Activated CD4-positive, alpha-beta T cell treated with anti-CD3 and anti-CD28 coated beads for 24 hours (primary cell): Measurements from ENCODE around the gene GRM5.
"Not testable (repeated sequence)": the region's sequence is repeated elsewhere in the genome, so short reads cannot be mapped to it uniquely, and the experiment has no call there.

Experiments used
- DNase-seq, 2 donors: peaks; one replicate each; pipeline ENCODE4 v3.0.0-alpha.2; 2020; ENCODE audit warnings: low read depth in 2 of 2

The GRM5 gene

GRCh38 chr11:89065651-89066201 is at the start of gene GRM5:
Gene GRM5, minus strand, starts transcription at chr11:89065982. Its CDS starts 18,110 bp downstream, at chr11:89047872.
- DNase-seq: not testable (repeated sequence)

GRCh38 chr11:89097956-89098355 is 32.2 kb upstream of the GRM5 start:
- DNase-seq: not testable (repeated sequence)

- not testable (repeated sequence) for DNase-seq
Measured at GRCh38 chr11:89093806-89094205, 28.0 kb upstream of the GRM5 start.

DNA sequence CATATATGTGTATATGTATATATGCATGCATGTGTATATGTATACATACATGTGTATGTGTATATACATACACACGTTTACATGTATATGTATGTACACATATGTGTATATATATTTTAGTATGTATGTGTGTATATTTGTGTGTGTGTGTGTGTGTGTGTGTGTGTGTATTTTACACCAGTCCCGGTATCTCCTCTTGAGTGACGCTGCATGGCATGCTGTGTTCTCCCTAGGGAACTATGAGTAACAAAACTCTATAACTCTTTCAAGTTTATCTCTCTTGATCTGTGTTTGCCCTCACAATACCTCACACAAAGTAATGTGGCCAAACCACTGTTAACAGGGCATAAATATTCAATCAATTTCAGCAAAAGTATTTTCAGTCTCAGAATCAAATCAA is 19.2 kb upstream of the GRM5 start:
- DNase-seq: not testable (repeated sequence)

GRCh38 chr11:89070911-89071310 is 5.1 kb upstream of the GRM5 start:
- not testable (repeated sequence) for DNase-seq

DNA sequence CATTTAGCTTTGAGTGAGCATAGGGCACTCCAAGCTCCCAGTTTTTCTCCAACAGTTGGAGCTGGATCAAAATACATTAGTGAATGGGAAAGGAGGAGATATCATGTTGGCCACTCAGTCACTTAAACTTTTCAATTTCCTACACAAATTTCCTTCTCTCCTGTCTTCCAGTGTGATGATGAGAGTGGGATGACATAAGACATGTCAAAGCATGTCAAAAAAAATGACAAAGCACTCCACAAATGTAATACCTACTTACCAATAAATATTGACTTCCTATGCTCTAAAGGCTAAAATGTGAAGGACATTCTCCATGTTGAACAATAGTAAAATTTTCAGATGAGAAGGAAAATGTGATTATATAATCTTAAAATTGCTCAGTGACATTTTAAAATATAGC is 1.5 kb upstream of the GRM5 start:
- DNase-seq: no peak

DNA sequence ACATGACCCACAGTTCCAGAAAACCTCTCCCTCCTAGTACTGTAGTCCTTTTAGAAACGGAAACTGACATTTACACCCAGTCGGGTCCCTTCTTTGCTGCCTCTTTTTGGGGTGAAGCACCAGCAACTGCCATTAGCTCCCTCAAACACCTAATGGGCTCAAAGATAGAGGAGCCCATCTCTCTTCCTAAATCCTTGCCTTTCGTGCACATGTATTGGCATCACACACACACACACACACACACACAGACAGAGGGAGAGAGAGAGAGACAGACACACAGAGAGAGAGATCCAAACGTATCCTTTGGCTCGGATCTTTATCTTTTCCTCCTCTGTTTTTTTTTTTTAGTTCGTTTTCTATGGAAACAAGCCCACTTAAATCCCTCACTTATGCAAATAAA is 716 bp downstream of the GRM5 start:
- no peak for DNase-seq

GRCh38 chr11:89063481-89063951 is 2.3 kb downstream of the GRM5 start:
- not testable (repeated sequence) for DNase-seq

DNA sequence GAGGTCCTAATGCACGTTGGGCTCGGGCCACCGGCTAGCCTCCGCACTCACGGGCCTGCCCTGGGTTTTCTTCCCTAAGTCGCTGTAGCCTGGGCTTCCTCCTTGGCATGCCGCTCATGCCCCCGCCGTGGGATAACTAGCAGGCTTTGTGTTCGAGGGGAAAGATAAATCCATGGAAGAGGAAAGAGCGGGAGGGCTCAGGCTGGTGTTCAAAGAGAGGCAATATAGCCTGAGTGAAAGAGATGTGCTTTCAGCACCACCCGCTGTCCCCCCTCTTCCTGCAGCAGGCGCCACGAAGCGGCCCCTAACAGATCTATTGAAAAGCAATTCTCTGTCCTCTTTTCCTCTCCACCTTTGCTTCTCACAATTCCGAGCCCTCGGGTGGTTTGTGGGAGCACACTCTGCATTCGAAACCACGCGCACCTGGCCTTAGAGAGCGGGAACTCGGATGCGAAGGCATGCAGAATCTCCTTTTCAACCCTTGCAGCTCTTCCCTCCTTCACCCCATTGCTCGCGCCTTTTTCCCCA is 2.9 kb downstream of the GRM5 start:
- DNase-seq: not testable (repeated sequence)

DNA sequence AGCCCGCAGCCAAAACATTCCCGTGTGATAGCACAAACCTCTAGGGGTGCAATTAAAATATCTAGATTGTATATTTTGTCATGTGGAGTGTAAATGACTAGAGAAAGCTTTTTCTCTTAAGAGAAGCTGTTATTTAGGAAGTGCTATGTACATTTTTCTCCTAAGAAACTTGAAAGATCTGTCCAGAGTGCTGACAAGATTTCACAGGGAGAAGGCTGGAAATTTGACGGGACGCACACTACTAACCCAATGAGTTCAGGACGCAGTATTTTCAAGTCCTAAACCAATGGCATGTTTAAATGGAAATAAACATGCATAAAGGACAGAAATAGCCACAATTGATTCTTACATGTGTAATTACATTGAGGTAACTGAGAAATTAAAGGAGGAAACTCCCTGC is 3.9 kb downstream of the GRM5 start:
- not testable (repeated sequence) for DNase-seq

DNA sequence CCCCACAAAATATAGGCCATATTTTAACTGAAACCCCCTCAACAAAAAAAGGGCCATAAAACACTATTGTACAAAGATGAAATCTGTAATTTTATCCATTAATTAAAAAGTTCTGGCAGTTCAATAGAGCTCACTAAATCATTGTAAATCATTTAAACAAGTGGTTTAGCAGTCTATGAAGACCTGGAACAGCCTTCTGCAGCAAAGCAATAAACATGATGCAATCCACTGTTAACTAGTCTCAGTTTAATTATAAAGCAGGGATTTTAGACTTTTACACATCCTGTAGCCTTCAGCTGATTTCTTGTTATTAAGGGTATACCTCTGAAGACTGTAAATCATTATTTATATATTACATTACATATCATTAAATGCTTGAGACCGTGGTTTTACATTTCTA is 8.4 kb downstream of the GRM5 start:
- not testable (repeated sequence) for DNase-seq

DNA sequence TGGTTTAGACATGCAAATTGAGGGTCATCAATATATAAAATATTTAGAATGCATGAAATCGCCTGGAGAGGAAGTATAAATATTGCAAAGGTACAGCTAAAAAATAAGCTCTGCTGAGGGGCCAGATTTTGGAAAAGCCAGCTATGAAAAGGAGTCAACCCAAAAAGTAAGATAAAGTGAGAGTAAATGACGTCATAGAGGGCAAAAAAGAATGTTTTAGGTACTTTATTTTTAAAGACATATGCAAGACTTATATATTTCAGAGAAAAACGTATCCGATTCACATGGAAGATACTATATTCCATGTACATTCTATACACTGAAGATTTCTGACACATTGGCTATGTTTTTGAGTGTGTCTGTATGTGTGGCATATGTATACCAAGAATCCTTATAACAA is 13.6 kb downstream of the GRM5 start:
- no peak for DNase-seq

GRCh38 chr11:89047159-89047558 is 18.6 kb downstream of the GRM5 start:
- not testable (repeated sequence) for DNase-seq

GRCh38 chr11:89043861-89044588 is 21.8 kb downstream of the GRM5 start:
- DNase-seq: not testable (repeated sequence)

- not testable (repeated sequence) for DNase-seq
Measured at GRCh38 chr11:89029671-89030070, 36.1 kb downstream of the GRM5 start.

DNA sequence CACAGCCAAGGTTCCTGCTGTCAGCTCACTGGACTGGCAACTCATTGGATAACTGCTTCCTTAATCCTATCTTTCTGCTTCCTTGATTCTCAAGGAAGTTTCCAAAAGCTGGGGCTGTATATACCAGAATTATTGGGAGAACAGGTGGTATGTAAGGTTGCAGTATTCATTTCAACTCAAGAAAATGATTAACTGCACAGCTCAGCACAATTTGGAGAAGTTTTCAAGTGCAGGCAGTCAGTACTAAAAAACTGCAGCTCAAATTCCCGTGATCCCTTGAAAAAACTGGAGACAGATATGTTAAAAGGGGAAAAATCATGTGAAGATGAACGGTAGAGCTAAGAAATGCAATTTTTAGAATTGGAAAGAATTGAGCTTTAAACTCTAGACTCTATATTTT is 44.4 kb downstream of the GRM5 start:
- no peak for DNase-seq

- not testable (repeated sequence) for DNase-seq
Measured at GRCh38 chr11:89019827-89020547, 45.8 kb downstream of the GRM5 start.

DNA sequence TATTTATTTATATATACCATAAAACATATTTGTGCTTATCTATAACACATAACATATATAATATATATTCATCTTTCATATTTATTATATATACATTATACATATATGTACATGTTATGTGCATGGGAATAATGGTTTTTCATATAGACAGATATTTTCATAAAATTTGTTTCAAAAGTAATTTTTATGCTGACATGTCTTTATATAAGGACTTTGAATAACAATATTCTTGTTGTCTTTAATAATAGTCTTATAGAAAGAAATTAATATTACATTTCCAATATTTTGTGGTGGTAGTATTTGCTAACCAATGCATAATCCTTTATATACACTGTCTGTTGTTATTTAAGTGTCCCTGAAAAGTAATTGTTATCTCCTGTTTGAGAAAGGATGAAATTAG is 49.6 kb downstream of the GRM5 start:
- no peak for DNase-seq

DNA sequence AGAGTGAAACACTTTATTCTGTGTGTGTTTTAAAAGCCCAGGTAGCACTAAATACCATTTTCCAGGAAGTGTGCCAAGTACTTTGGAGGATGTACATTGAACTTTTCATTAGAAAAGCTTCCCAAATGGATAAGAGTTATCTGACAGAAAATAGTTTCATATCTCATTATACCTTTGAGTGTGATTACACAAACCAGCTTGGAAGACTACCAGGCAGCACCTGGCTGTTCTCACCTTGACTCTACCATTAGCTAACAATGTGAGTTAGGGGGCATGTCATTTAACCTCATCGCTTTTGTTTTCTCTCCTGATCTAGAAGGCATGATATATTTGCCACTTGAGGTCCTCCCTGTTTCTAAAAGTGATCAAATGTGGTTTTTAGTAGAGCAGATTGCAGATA is 50.2 kb downstream of the GRM5 start:
- no peak for DNase-seq

- DNase-seq: not testable (repeated sequence)
Measured at GRCh38 chr11:89000852-89001251, 64.9 kb downstream of the GRM5 start.

- no peak for DNase-seq
Measured at GRCh38 chr11:88979641-88980040, 86.1 kb downstream of the GRM5 start.

DNA sequence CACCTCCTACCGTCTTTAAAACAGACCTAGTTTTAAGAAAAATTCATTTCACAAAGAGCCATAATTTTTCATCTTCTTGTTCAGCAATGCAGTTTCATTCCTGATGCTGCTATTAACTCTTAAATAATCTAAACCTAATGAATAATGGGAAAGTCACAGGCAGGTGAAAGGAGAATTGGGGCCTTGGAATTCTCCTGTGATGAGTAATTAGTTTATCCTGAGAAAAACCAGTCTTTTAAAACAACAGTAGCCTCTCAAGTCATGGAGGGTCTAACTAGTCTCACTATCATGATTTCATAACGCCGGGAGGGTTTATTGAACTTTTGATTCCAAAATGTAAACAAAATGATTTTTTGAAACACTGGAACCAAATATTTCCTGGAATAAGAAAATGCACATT is 86.8 kb downstream of the GRM5 start:
- not testable (repeated sequence) for DNase-seq
